IPS DF 4.7 (cell line): ENCODE data around the gene AMPH.
"Not testable (repeated sequence)": the region's sequence is repeated elsewhere in the genome, so short reads cannot be mapped to it uniquely, and the experiment has no call there.

Source experiments
- DNase-seq: peaks from one replicate; pipeline ENCODE4 v3.0.0-alpha.2; 2013; ENCODE audit warnings: low spot score; ENCODE audit errors: extremely low read depth

Gene AMPH

GRCh38 chr7:38628630-38629385, 2.4 kb downstream of the AMPH start:
- no peak for DNase-seq

GRCh38 chr7:38625866-38626265, 5.3 kb downstream of the AMPH start:
- DNase-seq: no peak

- DNase-seq: no peak
These were observed 15.5 kb downstream of the AMPH start for GRCh38 chr7:38615665-38616064.

GRCh38 chr7:38607466-38607865, 23.7 kb downstream of the AMPH start:
- DNase-seq: no peak

DNA sequence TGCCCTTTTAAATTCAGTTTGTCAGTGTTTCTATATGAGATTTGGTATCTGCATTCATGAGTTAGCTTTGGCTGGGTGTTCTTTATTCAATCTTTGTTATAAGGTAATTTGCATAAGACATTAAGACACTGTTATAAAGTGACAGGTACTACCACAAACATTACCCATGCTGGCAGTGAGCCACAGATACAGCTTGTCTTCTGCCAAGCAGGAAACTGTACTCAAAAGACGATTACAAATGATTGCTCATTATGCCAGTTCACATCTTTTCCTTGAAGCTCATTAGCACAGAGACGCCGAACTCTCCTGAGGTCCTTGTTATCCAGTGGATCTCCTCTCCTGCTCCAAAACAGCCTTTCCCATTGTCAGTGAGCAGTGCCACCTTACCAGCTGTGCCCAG, 30.4 kb downstream of the AMPH start:
- DNase-seq: no peak

DNA sequence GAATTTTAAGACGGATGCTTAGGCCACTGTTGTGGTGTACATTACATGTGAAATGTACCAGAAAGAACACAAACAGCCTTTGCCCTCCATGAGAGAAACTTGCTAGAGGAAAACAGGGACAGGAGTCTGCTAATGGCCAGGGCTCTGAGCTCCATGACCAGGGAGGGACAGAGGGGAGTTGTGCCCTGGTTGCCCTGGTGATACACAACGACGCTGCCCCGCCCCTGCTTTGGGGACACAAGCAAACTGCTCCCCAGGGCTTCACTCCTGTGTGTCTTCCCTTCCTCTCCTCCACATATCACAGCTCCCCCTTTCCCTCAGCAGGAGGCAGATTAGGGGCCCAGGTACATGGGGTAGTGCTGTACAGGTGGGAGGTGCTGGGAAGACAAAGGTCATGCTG, 36.2 kb downstream of the AMPH start:
- no peak for DNase-seq

- DNase-seq: no peak
These were observed 38.4 kb downstream of the AMPH start for GRCh38 chr7:38592737-38593288.

DNA sequence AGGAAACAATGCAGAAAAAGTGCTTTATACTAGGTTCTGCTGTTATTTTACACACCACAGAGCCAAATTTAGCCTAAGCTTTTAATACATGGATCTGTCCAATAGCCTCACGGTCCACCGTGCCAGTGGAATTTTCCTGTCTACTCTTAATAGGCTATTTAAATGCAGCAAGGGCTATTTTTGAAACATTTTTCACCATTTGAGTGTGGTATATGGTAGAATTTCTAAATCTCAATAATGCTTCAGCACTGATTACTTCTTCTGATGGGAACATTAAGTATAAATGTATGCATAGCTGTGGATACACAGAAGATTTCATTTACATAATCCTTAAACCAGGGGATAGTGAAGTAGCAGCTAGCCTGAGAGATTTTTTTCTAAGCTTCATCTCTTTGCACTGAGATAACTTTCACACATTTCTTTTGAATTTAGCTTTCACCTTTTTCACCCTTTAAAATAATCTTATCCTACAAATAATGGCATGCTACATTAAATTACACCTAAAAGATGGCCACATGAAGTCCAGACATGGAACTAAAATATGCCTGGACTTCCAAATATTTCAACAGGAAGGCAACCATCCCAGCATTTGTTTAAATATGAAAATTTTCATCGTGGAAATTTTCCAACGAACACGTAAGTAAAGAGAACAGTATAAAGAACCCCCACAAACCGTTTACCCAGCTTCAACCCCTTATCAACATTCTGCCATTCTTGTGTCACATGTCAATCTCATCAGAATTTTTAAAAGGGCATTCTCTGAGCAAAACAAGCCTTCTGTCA, 45.4 kb downstream of the AMPH start:
- no peak for DNase-seq

- no peak for DNase-seq
These were observed 46.5 kb downstream of the AMPH start for GRCh38 chr7:38584443-38585210.

DNA sequence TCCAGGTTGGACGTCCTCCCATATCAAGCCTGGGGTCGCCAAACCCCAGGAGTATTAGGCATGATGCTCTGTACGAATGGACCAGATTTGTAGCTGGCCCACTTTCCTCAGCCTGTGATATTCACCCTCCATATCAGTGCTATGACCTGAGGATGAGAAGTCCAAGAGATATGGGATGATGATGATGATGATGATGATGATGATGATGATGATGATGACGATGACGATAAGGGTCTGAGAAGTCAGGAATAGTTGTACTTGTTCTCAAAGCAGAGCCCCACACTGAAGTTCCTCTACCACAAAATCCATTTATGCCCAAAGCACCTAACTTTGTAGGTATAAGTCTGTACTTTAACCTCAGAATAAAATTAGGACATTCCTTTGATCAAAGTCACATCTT, 50.7 kb downstream of the AMPH start:
- no peak for DNase-seq

GRCh38 chr7:38574086-38574485, 57.1 kb downstream of the AMPH start:
- DNase-seq: no peak

DNA sequence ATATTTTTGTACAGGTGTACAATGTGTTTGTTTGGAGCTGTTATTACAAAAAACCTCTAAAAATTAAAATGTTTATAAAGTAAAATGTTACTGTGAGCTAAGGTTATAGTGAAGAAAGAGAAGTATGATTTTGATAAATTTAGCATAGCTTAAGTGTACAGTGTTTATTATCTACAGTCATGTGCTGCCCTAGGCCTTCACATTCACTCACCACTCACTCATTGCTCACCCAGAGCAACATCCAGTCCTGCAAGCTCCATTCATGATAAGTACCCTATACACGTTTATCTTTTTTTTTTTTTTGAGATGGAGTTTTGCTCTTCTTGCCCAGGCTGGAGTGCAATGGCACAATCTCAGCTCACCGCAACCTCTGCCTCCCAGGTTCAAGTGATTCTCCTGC, 59.6 kb downstream of the AMPH start:
- DNase-seq: not testable (repeated sequence)

- no peak for DNase-seq
These were observed 62.7 kb downstream of the AMPH start for GRCh38 chr7:38568497-38568896.

DNA sequence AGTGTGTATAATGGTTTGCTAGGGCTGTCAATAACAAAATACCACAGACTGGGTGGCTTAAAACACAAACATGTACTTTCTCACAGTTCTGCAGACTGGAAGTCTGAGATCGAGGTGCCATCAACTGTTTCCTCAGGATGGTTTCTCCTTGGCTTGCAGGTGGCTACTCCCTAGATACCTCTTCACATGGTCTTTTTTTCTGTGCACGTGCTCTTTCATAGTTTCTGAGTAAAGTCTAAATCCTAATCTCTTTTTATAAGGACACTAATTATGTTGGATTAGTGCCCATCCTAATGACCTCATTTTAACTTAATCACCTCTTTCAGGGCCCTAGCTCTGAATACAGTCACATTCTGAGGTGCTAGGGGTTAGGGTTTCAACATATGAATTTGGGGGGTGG, 65.9 kb downstream of the AMPH start:
- no peak for DNase-seq

DNA sequence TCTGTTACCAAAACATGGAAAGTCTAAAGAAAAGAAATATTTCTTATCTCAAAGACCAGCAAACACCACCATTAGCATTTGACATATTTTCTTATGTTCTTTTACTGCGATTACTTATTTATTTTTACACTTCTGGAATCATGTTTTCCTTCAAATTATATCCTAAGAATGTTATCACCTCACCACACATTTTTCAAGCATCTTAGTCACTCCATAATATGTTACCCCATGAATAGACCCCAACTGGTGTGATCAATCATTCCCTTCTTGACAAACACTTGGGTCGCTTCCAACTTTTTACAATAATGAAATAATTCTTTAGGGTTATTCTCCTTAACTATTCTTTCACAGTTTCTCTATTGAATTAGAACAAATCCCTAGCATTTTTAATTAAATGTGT, 67.4 kb downstream of the AMPH start:
- DNase-seq: no peak

GRCh38 chr7:38561166-38561565, 70.0 kb downstream of the AMPH start:
- no peak for DNase-seq

DNA sequence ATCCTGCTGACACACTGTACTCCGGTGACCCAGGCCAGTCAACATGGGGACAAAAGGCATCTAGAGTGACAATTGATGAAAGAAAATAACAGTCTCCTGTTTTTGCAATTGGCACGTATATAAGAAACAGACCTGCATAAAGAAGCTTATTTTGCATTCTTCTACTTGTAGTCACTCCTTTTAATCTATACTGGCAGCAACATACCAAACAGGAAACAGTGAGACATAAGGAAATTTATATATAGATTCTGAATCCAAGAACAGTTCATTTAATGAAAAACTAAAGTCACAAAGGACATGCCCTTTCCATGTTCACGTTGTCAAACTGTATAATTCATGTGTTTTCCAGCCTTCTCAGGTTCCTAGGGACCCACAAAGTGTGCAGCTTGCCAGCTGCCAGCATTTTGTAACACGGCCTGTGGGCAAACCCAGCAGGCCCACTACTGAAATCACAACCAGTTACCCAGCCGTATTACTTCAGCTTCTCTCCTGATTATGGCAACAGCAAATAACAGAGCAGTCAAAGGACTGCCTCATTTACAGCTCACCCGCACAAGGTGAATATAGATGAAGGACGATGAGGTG, 72.3 kb downstream of the AMPH start:
- no peak for DNase-seq

GRCh38 chr7:38554586-38554985, 76.6 kb downstream of the AMPH start:
- DNase-seq: no peak

DNA sequence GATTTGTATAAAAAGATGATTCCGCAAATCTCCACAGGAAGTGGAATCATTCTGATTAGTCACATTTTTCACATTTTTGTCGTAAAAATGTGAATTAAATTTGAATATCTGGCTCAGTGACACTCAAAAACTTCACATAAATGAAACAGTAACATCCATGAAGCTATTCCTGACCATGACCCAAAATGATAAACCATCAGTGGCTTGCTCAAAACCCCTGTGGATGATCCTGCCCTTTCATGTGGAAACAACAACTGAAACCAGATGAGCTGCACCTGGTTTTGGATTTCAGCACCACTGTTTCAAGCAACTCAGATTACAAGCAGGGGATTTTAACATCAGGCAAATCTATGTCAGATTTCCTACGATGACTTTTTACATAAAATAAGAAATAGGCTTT, 80.3 kb downstream of the AMPH start:
- DNase-seq: no peak

DNA sequence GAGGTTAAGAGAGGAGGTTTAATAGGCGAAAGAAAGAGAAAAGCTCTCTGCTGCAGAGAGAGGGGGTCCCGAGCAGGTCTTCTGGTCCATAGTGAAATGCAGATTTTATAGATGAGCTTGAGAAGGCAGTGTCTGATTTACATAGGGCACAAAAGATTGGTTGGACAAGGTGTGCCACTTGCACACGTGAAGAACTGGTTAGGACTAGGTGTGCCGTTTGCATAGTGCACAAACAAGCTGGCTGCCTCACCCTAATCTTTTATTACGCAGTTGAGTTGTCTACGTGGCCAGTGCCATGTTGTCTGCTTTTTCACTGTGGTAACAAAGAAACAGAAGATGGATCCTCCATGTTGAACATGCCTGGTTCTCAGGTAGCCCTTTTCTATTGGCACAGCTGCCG, 82.6 kb downstream of the AMPH start:
- DNase-seq: no peak

DNA sequence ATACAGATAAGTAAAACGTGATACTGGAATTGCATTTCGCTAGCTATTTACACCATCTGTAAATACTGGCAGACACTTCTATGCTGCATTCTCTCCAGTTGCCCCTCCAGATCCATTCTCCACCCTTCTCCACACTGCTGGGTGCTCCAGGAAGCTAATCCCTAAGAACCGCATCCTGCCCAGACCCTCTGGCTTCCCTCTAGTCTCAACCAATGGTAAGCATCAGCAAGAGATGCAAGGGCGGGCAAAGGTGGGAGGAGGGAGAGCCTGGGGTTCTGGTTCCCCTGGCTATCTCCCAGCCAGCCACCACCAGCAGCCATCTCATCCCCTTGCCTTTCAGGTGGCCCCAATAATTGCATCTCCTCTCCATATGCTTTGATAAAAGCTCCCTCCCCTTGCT, 84.4 kb downstream of the AMPH start:
- DNase-seq: no peak

DNA sequence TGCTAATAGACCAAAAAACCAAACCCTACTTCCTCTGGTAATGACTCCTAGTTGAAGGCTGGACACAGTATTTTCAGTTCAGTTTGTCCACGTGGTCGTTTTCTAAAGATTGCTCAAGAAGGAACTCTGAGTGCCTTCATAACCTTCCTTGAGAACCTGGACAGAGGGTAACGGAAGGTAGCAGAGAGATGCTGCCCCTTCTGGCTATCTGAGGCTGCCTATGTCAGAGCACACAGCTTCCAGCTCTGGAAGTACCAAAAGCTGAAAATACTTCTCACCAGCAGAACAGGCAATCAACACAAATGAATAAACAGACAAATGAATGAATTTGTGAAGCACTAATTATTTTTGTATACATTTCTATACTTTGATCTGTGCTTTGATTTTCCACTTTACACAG, 85.2 kb downstream of the AMPH start:
- DNase-seq: no peak
